Esophagus muscularis mucosa (tissue), 4 donors: ENCODE results near the gene NIN. TPM values are rescaled to one million over a fixed set of nuclear protein-coding genes. Genes with fewer than 3 reads are reported as not detected.

Experiments used
- DNase-seq: peaks from one replicate; pipeline ENCODE4 v3.0.0-alpha.2; 2017; ENCODE audit errors: extremely low spot score
- H3K27ac ChIP-seq, 4 donors: fragments of 200-600 bp; sonication (generic); replicated peaks in 1 of 4; 1 replicate in 3 of 4; 2 replicates in 1 of 4; pipeline ENCODE4 v1.5.1; 2016 to 2019; ENCODE audit warnings: mild to moderate bottlenecking in 1 of 4
- H3K27me3 ChIP-seq, 4 donors: fragments of 200-600 bp; sonication (generic); one replicate each; pipeline versions ENCODE4 v1.5.1 to v1.6.0; 2016 to 2019
- H3K36me3 ChIP-seq, 4 donors: fragments of 200-600 bp; sonication (generic); one replicate each; pipeline ENCODE4 v1.5.1; 2016 to 2019
- H3K4me1 ChIP-seq, 4 donors: fragments of 200-600 bp; sonication (generic); one replicate each; pipeline ENCODE4 v1.5.1; 2016 to 2019
- H3K4me3 ChIP-seq, 4 donors: fragments of 200-600 bp; sonication (generic); 1 replicate in 2 of 4; 2 replicates in 2 of 4; pipeline ENCODE4 v1.5.1; 2016 to 2019; ENCODE audit warnings: mild to moderate bottlenecking in 4 of 4, moderate library complexity in 1 of 4
- H3K9me3 ChIP-seq, 4 donors: fragments of 200-600 bp; sonication (generic); 1 replicate in 3 of 4; 2 replicates in 1 of 4; pipeline ENCODE4 v1.5.1; 2016 to 2019
- CTCF ChIP-seq, 3 experiments: fragments of 200-600 bp in 2 of 3; fragments of 450-650 bp in 1 of 3; sonication (generic) in 2 of 3; IDR thresholded peaks; one replicate each; pipeline ENCODE4 v1.5.1; 2017 to 2019; ENCODE audit warnings: antibody characterized with exemption in 3 of 3, mild to moderate bottlenecking in 2 of 3, moderate library complexity in 1 of 3
- EP300 ChIP-seq: sonication (generic); formaldehyde crosslinking; IDR thresholded peaks from one replicate; pipeline ENCODE4 v1.6.1; 2017; ENCODE audit warnings: antibody characterized with exemption
- POLR2A ChIP-seq: fragments of 450-650 bp; IDR thresholded peaks from one replicate; pipeline ENCODE4 v1.6.1; 2017; ENCODE audit warnings: antibody characterized with exemption, moderate library complexity, mild to moderate bottlenecking, low read depth
- POLR2AphosphoS5 ChIP-seq, 2 donors: sonication (generic); formaldehyde crosslinking; IDR thresholded peaks; one replicate each; pipeline ENCODE4 v1.6.1; 2017; ENCODE audit warnings: antibody characterized with exemption in 2 of 2
- WGBS: methylation state at CpG from one replicate; pipeline ENCODE4 v1.1.5; 2018; 5-methylcytosine and 5-hydroxymethylcytosine counted together
- intact Hi-C: fragments of 100-400 bp; cut with DNase I; formaldehyde crosslinking; loops from one replicate; pipeline ENCODE4 v1.15.1; 2023
- total RNA-seq, 4 donors: library from RNA; depleted of rRNA; stranded (reverse); fragments of >200 nt; gene quantifications; one replicate each; pipeline versions ENCODE4 v1.1.0 to v1.2.1, GENCODE V29; 2016

Gene NIN
- total RNA-seq, 4 donors from 2014 or later = 26.2 to 38.8 (median 34.1) TPM

- 56% methylated on average over 1 of the region's 1 CpG for WGBS
- peaks cover 0 to 17% (median 13%) of the 10 kb centered on the region in 4 donors for H3K4me1 ChIP-seq
- no peak for TF ChIP-seq POLR2A
- TF ChIP-seq CTCF (IDR thresholded peaks at IDR 0.05) = no peak
- no peak for TF ChIP-seq EP300
- TF ChIP-seq POLR2AphosphoS5 (IDR thresholded peaks at IDR 0.05) = no peak
Observed at GRCh38 chr14:50800032-50800431, 30.9 kb downstream of the NIN start.

DNA sequence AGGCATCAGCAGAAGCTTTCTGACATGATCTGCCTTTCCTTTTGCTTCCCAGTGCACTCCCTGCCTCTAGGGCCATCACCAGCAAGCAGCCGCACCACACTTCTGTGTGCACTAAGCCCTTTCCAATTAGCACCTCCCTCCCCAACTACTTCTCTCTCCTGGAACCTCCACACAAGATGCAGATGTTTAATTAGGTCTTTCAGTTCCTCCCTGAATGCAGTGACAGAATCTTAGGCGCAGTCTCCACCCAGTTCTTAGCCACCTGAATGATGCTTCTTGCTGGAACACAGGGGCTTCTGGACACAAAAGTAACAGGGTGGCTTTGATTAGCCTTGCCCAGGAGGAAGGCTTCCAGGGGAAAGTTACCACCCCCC, 32.9 kb downstream of the NIN start:
- 98% methylated on average over 2 of the region's 2 CpGs for WGBS
- H3K9me3 ChIP-seq = no peaks in the 10 kb centered on the region

More at GRCh38 chr14:50800032-50800431, 30.9 kb downstream of the NIN start:
- H3K36me3 ChIP-seq = peaks cover 0 to 6% (median 3%) of the 10 kb centered on the region in 4 donors
- H3K27ac ChIP-seq = no peak overlapping the region
- H3K4me3 ChIP-seq = no peak overlapping the region
- no peak for DNase-seq
- no peaks in the 10 kb centered on the region for H3K27me3 ChIP-seq
- H3K9me3 ChIP-seq = no peaks in the 10 kb centered on the region
- intact Hi-C loops = no loop called here

GRCh38 chr14:50797250-50798047, 33.5 kb downstream of the NIN start:
- WGBS = 75% methylated on average over 6 of the region's 6 CpGs
- intact Hi-C loops = no loop called here
- TF ChIP-seq POLR2AphosphoS5 (IDR thresholded peaks at IDR 0.05) (no peak), CTCF (IDR thresholded peaks at IDR 0.05) (no peak), EP300 (no peak), POLR2A (no peak)
- peaks cover 0 to 7% (median 2%) of the 10 kb centered on the region in 4 donors for H3K4me1 ChIP-seq
- H3K27me3 ChIP-seq = no peaks in the 10 kb centered on the region
- H3K4me3 ChIP-seq = no peak overlapping the region
- H3K36me3 ChIP-seq = peaks cover 0 to 11% (median 5%) of the 10 kb centered on the region in 4 donors
- H3K27ac ChIP-seq = no peak overlapping the region
- no peaks in the 10 kb centered on the region for H3K9me3 ChIP-seq
- no peak for DNase-seq

More for the DNA sequence above, 32.9 kb downstream of the NIN start:
- Histone ChIP-seq H3K36me3 (peaks cover 0 to 6% (median 3%) of the 10 kb centered on the region in 4 donors), H3K27me3 (no peaks in the 10 kb centered on the region), H3K4me1 (peaks cover 0 to 7% (median 2%) of the 10 kb centered on the region in 4 donors), H3K27ac (no peak overlapping the region), H3K4me3 (no peak overlapping the region)
- TF ChIP-seq EP300 (no peak), POLR2AphosphoS5 (IDR thresholded peaks at IDR 0.05) (no peak), CTCF (IDR thresholded peaks at IDR 0.05) (no peak), POLR2A (no peak)
- intact Hi-C loops = no loop called here
- no peak for DNase-seq

DNA sequence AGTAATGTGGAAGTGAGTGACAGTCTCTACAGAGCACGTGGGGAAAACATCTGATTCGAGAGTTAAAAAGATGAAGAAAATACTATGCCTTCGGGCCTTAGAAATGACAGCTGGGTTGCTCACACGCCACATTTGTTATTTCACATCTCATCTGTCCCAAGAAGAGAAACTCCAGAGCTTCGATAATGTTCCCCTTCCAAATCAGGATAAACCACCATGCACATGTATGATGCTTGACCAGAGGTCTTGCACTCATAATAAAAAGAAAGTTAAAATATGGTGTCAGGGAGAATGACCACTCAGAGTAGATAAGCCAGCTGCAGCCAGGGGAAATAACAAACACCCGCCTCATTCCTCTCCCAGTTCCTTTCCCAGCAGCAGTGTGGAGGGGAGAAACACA, 34.6 kb downstream of the NIN start:
- peaks cover 0 to 19% (median 10%) of the 10 kb centered on the region in 4 donors for H3K36me3 ChIP-seq
- no peak overlapping the region for H3K27ac ChIP-seq
- no peaks in the 10 kb centered on the region for H3K27me3 ChIP-seq
- no peak for TF ChIP-seq EP300
- TF ChIP-seq POLR2AphosphoS5 (IDR thresholded peaks at IDR 0.05) = no peak
- no peak for TF ChIP-seq POLR2A
- TF ChIP-seq CTCF (IDR thresholded peaks at IDR 0.05) = no peak
- intact Hi-C loops = no loop called here
- peaks cover 0 to 7% (median 2%) of the 10 kb centered on the region in 4 donors for H3K4me1 ChIP-seq
- no peaks in the 10 kb centered on the region for H3K9me3 ChIP-seq
- H3K4me3 ChIP-seq = no peak overlapping the region
- WGBS = 71% methylated on average over 6 of the region's 6 CpGs
- DNase-seq = no peak
